GM23338 (cell line): ENCODE data around the gene C1orf174. TPM values are rescaled to one million over a fixed set of nuclear protein-coding genes. Genes with fewer than 3 reads are reported as not detected.

Experiments used
- ATAC-seq: fragments of 200-7000 bp; cut with Tn5 transposase; 3 replicates; pipeline ENCODE4 v1.9.1; 2020
- DNase-seq: peaks from one replicate; pipeline ENCODE4 v3.0.0-alpha.2; 2015; ENCODE audit warnings: low spot score
- H2AFZ ChIP-seq: fragments of 200-600 bp; sonication (generic); 2 replicates; pipeline ENCODE4 v1.8.0; 2016; ENCODE audit warnings: antibody characterized with exemption, mild to moderate bottlenecking, moderate library complexity
- H3F3A ChIP-seq: fragments of 200-600 bp; sonication (generic); replicated peaks from 2 replicates; pipeline ENCODE4 v1.8.0; 2017; ENCODE audit warnings: antibody characterized with exemption, mixed run types, low read depth
- H3K27ac ChIP-seq: fragments of 200-600 bp; sonication (generic); 2 replicates; pipeline ENCODE4 v1.6.1; 2016; ENCODE audit warnings: low read depth
- H3K27me3 ChIP-seq: fragments of 200-600 bp; sonication (generic); 2 replicates; pipeline ENCODE4 v1.8.0; 2016; ENCODE audit warnings: mild to moderate bottlenecking, mixed run types, moderate library complexity; ENCODE audit not compliant: insufficient read depth
- H3K36me3 ChIP-seq: fragments of 200-600 bp; sonication (generic); 2 replicates; pipeline ENCODE4 v1.8.0; 2016; ENCODE audit warnings: mild to moderate bottlenecking; ENCODE audit not compliant: insufficient read depth
- H3K4me1 ChIP-seq: fragments of 200-600 bp; sonication (generic); 2 replicates; pipeline ENCODE4 v1.8.0; 2016; ENCODE audit warnings: mild to moderate bottlenecking, moderate library complexity; ENCODE audit not compliant: insufficient read depth
- H3K4me2 ChIP-seq: fragments of 200-600 bp; sonication (generic); 2 replicates; pipeline ENCODE4 v1.7.1; 2017; ENCODE audit warnings: mixed run types
- H3K4me3 ChIP-seq: fragments of 200-600 bp; sonication (generic); 2 replicates; pipeline ENCODE4 v1.6.1; 2016; ENCODE audit warnings: mixed run types
- H3K79me2 ChIP-seq: fragments of 200-600 bp; sonication (generic); replicated peaks from 2 replicates; pipeline ENCODE4 v1.8.0; 2017; ENCODE audit warnings: mild to moderate bottlenecking; ENCODE audit not compliant: insufficient read depth
- H3K9me2 ChIP-seq: fragments of 200-600 bp; sonication (generic); 2 replicates; pipeline ENCODE4 v1.8.0; 2017; ENCODE audit not compliant: insufficient read depth
- H4K20me1 ChIP-seq: fragments of 200-600 bp; sonication (generic); replicated peaks from 2 replicates; pipeline ENCODE4 v1.8.0; 2017; ENCODE audit warnings: mild to moderate bottlenecking; ENCODE audit not compliant: insufficient read depth
- H3K27ac Mint-ChIP-seq: 2 replicates; pipeline ENCODE4 v1.8.0; 2020; ENCODE audit warnings: inconsistent platforms, mild to moderate bottlenecking, moderate library complexity, mixed read lengths
- H3K27me3 Mint-ChIP-seq: 3 replicates; pipeline ENCODE4 v1.8.0; 2022; ENCODE audit warnings: low read depth, mild to moderate bottlenecking, moderate library complexity, mixed read lengths, inconsistent platforms; ENCODE audit not compliant: insufficient read depth, poor library complexity
- H3K36me3 Mint-ChIP-seq: 3 replicates; pipeline ENCODE4 v1.8.0; 2021; ENCODE audit warnings: low read depth, mild to moderate bottlenecking, inconsistent platforms, moderate library complexity, mixed read lengths
- H3K4me1 Mint-ChIP-seq: 3 replicates; pipeline ENCODE4 v1.8.0; 2020; ENCODE audit warnings: mild to moderate bottlenecking, inconsistent platforms, mixed read lengths
- H3K4me3 Mint-ChIP-seq: 3 replicates; pipeline ENCODE4 v1.8.0; 2021; ENCODE audit warnings: moderate library complexity, mild to moderate bottlenecking, inconsistent platforms, mixed read lengths
- H3K9me3 Mint-ChIP-seq: 3 replicates; pipeline ENCODE4 v1.8.0; 2020; ENCODE audit warnings: moderate library complexity, mild to moderate bottlenecking, inconsistent platforms, mixed read lengths
- CREB1 ChIP-seq: fragments of 250-450 bp; sonication (Bioruptor Pico); IDR thresholded peaks from 2 replicates; pipeline ENCODE4 v1.5.0; 2020; ENCODE audit warnings: low read depth, mild to moderate bottlenecking, moderate library complexity
- EZH2 ChIP-seq: fragments of 200-600 bp; sonication (generic); IDR thresholded peaks from one replicate; pipeline ENCODE4 v1.8.0; 2017; ENCODE audit warnings: antibody characterized with exemption, mild to moderate bottlenecking, low read depth; ENCODE audit not compliant: unreplicated experiment
- EZH2phosphoT487 ChIP-seq: fragments of 200-600 bp; sonication (generic); IDR thresholded peaks from one replicate; pipeline ENCODE4 v1.8.1; 2018; ENCODE audit warnings: antibody characterized with exemption; ENCODE audit not compliant: unreplicated experiment
- JUNB ChIP-seq: IDR thresholded peaks from one replicate; pipeline ENCODE4 v1.6.1; 2016; ENCODE audit warnings: antibody characterized with exemption; ENCODE audit not compliant: unreplicated experiment
- NANOG ChIP-seq: IDR thresholded peaks from 2 replicates; pipeline ENCODE4 v1.6.1; 2016; ENCODE audit warnings: antibody characterized with exemption, borderline replicate concordance
- POLR2AphosphoS5 ChIP-seq: IDR thresholded peaks from 2 replicates; pipeline ENCODE4 v1.6.1; 2016; ENCODE audit warnings: antibody characterized with exemption, low read depth
- STAT1 ChIP-seq: IDR thresholded peaks from one replicate; pipeline ENCODE4 v1.6.1; 2016; ENCODE audit warnings: antibody characterized with exemption; ENCODE audit not compliant: unreplicated experiment
- ZNF114 ChIP-seq: fragments of 250-450 bp; sonication (Bioruptor Pico); IDR thresholded peaks from 2 replicates; pipeline ENCODE4 v1.5.0; 2020; ENCODE audit warnings: mild to moderate bottlenecking, moderate library complexity
- polyA plus RNA-seq: library from polyadenylated mRNA; unstranded; fragments of >200 nt; fragmentation: Nextera tagmentation; extraction: Ambion mirVana; gene quantifications from 2 replicates; pipeline ENCODE4 v1.2.1, GENCODE V29; 2016
- total RNA-seq: library from RNA; depleted of rRNA; stranded (reverse); fragments of >200 nt; shearing (Covaris generic); gene quantifications from 2 replicates; pipeline ENCODE4 v1.2.3, GENCODE V29; 2014
- TF ChIP-seq, protein P1 (sequence below): IDR thresholded peaks from one replicate; pipeline ENCODE4 v1.6.1; 2018; ENCODE audit warnings: antibody characterized with exemption; ENCODE audit not compliant: unreplicated experiment
- TF ChIP-seq, protein P2 (sequence below), 2 experiments: fragments of 200-600 bp in 1 of 2; sonication (generic) in 1 of 2; conservative IDR thresholded peaks; 2 replicates each; pipeline versions ENCODE4 v1.5.1 to v1.6.1; 2016 to 2017; ENCODE audit warnings: antibody characterized with exemption in 2 of 2, low read depth in 2 of 2, mild to moderate bottlenecking in 2 of 2, moderate library complexity in 1 of 2
- TF ChIP-seq, protein P3 (sequence below): IDR thresholded peaks from 2 replicates; pipeline ENCODE4 v1.6.1; 2016; ENCODE audit warnings: antibody characterized with exemption
- TF ChIP-seq, protein P4 (sequence below): fragments of 250-450 bp; sonication (Bioruptor Pico); IDR thresholded peaks from 2 replicates; pipeline ENCODE4 v1.5.0; 2020; ENCODE audit warnings: mild to moderate bottlenecking, moderate library complexity

The C1orf174 gene
- total and polyA plus RNA-seq, 2 experiments from 2014 or later: 28.5 to 28.7 TPM

DNA sequence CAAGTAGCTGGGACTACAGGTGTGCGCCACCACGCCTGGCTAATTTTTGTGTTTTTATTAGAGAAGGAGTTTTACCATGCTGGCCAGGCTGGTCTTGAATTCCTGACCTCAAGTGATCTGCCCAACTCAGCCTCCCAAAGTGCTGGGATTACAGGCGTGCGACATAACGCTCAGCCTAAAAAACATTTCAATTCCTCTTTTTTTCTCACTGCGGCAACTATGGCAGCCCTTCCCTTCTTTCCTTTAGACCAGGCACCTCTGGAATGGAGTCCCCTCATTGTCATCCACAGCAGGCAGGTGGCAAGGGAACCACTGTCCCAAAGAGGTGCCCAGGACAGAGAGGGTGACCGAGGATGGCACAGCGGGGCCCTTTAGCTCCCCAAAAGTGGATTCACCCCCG lies 57.2 kb downstream of the C1orf174 start:
- no peak overlapping the region for H3K27ac ChIP-seq
- no peaks in the 10 kb centered on the region for H3K9me2 ChIP-seq
- Mint-ChIP-seq H3K9me3 (peaks cover 3% of the 10 kb centered on the region; the same call in 1 of the 3 replicates), H3K27ac (no peak overlapping the region), H3K36me3 (peaks cover 36% of the 10 kb centered on the region), H3K4me1 (no peaks in the 10 kb centered on the region), H3K27me3 (no peaks in the 10 kb centered on the region), H3K4me3 (no peak overlapping the region)
- ATAC-seq: no peak
- no peaks in the 10 kb centered on the region for H4K20me1 ChIP-seq
- TF ChIP-seq, protein P1, sequence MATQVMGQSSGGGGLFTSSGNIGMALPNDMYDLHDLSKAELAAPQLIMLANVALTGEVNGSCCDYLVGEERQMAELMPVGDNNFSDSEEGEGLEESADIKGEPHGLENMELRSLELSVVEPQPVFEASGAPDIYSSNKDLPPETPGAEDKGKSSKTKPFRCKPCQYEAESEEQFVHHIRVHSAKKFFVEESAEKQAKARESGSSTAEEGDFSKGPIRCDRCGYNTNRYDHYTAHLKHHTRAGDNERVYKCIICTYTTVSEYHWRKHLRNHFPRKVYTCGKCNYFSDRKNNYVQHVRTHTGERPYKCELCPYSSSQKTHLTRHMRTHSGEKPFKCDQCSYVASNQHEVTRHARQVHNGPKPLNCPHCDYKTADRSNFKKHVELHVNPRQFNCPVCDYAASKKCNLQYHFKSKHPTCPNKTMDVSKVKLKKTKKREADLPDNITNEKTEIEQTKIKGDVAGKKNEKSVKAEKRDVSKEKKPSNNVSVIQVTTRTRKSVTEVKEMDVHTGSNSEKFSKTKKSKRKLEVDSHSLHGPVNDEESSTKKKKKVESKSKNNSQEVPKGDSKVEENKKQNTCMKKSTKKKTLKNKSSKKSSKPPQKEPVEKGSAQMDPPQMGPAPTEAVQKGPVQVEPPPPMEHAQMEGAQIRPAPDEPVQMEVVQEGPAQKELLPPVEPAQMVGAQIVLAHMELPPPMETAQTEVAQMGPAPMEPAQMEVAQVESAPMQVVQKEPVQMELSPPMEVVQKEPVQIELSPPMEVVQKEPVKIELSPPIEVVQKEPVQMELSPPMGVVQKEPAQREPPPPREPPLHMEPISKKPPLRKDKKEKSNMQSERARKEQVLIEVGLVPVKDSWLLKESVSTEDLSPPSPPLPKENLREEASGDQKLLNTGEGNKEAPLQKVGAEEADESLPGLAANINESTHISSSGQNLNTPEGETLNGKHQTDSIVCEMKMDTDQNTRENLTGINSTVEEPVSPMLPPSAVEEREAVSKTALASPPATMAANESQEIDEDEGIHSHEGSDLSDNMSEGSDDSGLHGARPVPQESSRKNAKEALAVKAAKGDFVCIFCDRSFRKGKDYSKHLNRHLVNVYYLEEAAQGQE: no peak
- TF ChIP-seq, protein P2, sequence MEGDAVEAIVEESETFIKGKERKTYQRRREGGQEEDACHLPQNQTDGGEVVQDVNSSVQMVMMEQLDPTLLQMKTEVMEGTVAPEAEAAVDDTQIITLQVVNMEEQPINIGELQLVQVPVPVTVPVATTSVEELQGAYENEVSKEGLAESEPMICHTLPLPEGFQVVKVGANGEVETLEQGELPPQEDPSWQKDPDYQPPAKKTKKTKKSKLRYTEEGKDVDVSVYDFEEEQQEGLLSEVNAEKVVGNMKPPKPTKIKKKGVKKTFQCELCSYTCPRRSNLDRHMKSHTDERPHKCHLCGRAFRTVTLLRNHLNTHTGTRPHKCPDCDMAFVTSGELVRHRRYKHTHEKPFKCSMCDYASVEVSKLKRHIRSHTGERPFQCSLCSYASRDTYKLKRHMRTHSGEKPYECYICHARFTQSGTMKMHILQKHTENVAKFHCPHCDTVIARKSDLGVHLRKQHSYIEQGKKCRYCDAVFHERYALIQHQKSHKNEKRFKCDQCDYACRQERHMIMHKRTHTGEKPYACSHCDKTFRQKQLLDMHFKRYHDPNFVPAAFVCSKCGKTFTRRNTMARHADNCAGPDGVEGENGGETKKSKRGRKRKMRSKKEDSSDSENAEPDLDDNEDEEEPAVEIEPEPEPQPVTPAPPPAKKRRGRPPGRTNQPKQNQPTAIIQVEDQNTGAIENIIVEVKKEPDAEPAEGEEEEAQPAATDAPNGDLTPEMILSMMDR (conservative IDR thresholded peaks at IDR 0.05; ENCODE audit: low read depth in 2 of 2): no peak
- TF ChIP-seq EZH2: no peak
- no peak for TF ChIP-seq ZNF114
- TF ChIP-seq, protein P3, sequence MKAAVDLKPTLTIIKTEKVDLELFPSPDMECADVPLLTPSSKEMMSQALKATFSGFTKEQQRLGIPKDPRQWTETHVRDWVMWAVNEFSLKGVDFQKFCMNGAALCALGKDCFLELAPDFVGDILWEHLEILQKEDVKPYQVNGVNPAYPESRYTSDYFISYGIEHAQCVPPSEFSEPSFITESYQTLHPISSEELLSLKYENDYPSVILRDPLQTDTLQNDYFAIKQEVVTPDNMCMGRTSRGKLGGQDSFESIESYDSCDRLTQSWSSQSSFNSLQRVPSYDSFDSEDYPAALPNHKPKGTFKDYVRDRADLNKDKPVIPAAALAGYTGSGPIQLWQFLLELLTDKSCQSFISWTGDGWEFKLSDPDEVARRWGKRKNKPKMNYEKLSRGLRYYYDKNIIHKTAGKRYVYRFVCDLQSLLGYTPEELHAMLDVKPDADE: no peak
- TF ChIP-seq NANOG: no peak
- no peak for TF ChIP-seq EZH2phosphoT487
- TF ChIP-seq POLR2AphosphoS5: no peak
- TF ChIP-seq STAT1: no peak
- no peak for TF ChIP-seq JUNB
- TF ChIP-seq CREB1 (CRISPR knock-in tag): no peak
- TF ChIP-seq, protein P4, sequence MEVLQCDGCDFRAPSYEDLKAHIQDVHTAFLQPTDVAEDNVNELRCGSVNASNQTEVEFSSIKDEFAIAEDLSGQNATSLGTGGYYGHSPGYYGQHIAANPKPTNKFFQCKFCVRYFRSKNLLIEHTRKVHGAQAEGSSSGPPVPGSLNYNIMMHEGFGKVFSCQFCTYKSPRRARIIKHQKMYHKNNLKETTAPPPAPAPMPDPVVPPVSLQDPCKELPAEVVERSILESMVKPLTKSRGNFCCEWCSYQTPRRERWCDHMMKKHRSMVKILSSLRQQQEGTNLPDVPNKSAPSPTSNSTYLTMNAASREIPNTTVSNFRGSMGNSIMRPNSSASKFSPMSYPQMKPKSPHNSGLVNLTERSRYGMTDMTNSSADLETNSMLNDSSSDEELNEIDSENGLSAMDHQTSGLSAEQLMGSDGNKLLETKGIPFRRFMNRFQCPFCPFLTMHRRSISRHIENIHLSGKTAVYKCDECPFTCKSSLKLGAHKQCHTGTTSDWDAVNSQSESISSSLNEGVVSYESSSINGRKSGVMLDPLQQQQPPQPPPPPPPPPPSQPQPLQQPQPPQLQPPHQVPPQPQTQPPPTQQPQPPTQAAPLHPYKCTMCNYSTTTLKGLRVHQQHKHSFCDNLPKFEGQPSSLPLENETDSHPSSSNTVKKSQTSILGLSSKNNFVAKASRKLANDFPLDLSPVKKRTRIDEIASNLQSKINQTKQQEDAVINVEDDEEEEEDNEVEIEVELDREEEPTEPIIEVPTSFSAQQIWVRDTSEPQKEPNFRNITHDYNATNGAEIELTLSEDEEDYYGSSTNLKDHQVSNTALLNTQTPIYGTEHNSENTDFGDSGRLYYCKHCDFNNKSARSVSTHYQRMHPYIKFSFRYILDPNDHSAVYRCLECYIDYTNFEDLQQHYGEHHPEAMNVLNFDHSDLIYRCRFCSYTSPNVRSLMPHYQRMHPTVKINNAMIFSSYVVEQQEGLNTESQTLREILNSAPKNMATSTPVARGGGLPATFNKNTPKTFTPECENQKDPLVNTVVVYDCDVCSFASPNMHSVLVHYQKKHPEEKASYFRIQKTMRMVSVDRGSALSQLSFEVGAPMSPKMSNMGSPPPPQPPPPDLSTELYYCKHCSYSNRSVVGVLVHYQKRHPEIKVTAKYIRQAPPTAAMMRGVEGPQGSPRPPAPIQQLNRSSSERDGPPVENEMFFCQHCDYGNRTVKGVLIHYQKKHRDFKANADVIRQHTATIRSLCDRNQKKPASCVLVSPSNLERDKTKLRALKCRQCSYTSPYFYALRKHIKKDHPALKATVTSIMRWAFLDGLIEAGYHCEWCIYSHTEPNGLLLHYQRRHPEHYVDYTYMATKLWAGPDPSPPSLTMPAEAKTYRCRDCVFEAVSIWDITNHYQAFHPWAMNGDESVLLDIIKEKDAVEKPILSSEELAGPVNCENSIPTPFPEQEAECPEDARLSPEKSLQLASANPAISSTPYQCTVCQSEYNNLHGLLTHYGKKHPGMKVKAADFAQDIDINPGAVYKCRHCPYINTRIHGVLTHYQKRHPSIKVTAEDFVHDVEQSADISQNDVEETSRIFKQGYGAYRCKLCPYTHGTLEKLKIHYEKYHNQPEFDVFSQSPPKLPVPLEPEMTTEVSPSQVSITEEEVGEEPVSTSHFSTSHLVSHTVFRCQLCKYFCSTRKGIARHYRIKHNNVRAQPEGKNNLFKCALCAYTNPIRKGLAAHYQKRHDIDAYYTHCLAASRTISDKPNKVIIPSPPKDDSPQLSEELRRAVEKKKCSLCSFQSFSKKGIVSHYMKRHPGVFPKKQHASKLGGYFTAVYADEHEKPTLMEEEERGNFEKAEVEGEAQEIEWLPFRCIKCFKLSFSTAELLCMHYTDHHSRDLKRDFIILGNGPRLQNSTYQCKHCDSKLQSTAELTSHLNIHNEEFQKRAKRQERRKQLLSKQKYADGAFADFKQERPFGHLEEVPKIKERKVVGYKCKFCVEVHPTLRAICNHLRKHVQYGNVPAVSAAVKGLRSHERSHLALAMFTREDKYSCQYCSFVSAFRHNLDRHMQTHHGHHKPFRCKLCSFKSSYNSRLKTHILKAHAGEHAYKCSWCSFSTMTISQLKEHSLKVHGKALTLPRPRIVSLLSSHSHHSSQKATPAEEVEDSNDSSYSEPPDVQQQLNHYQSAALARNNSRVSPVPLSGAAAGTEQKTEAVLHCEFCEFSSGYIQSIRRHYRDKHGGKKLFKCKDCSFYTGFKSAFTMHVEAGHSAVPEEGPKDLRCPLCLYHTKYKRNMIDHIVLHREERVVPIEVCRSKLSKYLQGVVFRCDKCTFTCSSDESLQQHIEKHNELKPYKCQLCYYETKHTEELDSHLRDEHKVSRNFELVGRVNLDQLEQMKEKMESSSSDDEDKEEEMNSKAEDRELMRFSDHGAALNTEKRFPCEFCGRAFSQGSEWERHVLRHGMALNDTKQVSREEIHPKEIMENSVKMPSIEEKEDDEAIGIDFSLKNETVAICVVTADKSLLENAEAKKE (CRISPR knock-in tag): no peak
- H3K79me2 ChIP-seq: no peaks in the 10 kb centered on the region
- DNase-seq: no peak
- H2AFZ ChIP-seq: no peak overlapping the region
- H3K36me3 ChIP-seq: 0 out of 2 replicates have a peak, but pooled peaks cover 4% of the 10 kb centered on the region
- no peaks in the 10 kb centered on the region for H3K27me3 ChIP-seq
- H3K4me1 ChIP-seq: no peaks in the 10 kb centered on the region
- no peak overlapping the region for H3K4me2 ChIP-seq
- H3F3A ChIP-seq: no peaks in the 10 kb centered on the region
- no peak overlapping the region for H3K4me3 ChIP-seq
